ENCODE measurements around the gene SPTLC3.

DNA sequence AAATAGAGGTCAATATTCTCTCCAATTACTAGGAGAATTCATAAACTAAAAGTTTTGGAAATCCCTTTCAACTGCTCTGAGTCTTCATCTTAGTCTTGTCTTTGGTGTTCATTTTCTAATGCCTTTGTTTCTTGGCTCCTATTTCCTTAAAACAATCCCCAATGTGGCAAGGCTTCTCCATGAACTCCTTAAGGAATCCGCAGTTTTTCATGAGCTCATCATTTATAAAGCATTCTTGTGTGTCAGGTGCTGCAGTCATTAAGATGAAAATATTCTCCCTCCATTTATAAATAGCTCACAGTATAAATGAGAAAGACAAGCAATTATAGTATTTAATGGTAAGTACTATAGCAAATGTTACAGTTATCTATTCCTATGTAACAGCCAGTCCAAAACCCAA is 4.6 kb downstream of the SPTLC3 start:
- TF ChIP-seq, protein P1, sequence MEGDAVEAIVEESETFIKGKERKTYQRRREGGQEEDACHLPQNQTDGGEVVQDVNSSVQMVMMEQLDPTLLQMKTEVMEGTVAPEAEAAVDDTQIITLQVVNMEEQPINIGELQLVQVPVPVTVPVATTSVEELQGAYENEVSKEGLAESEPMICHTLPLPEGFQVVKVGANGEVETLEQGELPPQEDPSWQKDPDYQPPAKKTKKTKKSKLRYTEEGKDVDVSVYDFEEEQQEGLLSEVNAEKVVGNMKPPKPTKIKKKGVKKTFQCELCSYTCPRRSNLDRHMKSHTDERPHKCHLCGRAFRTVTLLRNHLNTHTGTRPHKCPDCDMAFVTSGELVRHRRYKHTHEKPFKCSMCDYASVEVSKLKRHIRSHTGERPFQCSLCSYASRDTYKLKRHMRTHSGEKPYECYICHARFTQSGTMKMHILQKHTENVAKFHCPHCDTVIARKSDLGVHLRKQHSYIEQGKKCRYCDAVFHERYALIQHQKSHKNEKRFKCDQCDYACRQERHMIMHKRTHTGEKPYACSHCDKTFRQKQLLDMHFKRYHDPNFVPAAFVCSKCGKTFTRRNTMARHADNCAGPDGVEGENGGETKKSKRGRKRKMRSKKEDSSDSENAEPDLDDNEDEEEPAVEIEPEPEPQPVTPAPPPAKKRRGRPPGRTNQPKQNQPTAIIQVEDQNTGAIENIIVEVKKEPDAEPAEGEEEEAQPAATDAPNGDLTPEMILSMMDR (IDR thresholded peaks at IDR 0.05), result no peak
- TF ChIP-seq EP300 (IDR thresholded peaks at IDR 0.05) (no peak), POLR2A (IDR thresholded peaks at IDR 0.05) (no peak)

Measured in tibial nerve (tissue), 4 donors.